ENCODE measurements around the gene GPSM3.
"Not testable (repeated sequence)": the region's sequence is repeated elsewhere in the genome, so short reads cannot be mapped to it uniquely, and the experiment has no call there.

GPSM3 gene

DNA sequence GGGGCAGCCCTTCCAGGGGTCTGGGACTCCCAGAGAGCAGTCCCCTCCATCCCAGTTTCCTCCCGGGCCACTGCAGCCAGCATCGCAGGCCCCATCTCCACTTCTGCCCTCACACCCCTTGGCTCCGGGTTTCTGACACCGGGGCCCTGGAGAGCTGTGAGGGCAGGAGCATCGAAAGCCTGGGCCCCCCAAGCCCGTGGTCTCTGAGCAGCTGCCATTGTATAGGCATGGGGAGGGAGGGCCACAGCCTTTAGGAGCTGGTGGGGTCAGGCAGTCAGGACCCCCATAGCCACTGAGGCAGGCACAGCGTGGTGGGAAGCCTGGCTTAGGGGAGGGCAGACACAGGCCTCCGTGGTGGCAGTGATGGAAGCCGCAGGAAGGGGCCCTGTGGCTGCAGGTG is 9.7 kb upstream of the GPSM3 start:
- DNase-seq (ENCODE audit: low read depth) = no peak

- DNase-seq (ENCODE audit: low read depth) = no peak
Measured at GRCh38 chr6:32200711-32201475, 8.4 kb upstream of the GPSM3 start.

GRCh38 chr6:32198866-32199265 is 6.4 kb upstream of the GPSM3 start:
- DNase-seq (ENCODE audit: low read depth) = no peak

GRCh38 chr6:32198345-32198696 is 5.9 kb upstream of the GPSM3 start:
- DNase-seq (ENCODE audit: low read depth) = no peak

DNA sequence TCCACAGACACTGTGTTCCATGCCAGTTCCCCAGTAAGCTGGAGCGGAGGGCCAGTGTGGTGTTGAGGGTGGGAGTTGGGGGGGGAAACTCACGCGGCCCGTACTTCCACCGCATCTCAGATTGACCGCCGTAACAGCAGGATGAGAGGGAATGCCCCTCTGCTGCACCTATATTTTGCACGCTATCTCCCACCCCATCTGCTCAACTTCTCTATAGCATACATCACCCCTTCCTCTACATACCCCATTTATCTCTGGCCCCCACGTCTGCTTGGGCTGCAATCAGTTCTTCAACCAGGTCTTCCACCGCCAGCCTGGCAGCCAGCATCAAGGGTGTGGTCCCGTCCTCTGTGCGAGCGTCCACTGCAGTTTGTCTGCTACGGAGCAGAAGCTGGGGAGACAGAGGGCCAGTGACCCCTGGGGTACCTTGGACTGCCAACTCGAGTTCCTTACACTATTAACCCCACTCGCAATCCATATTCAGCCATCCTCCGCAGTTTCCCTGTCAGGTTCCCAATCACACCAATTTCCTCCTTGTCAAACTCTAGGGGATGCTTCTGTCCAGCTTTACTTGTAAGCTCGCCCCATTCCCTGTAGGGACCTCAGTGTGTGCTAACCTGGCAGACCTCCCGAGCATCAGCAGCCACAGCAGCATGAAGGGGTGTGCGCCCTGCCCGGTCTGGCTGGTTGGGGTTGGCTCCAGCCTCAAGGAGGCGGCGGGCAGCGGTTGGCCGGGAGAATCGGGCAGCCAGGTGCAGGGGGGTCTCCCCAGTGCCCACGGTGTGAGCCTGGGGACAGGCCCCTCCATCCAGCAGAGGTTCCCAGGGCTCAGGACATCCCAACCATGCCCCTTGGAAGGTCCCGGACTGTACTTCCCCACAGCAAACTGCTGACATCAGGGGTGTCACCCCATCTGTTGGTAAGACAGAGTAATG is 4.5 kb upstream of the GPSM3 start:
- no peak for DNase-seq (ENCODE audit: low read depth)

DNA sequence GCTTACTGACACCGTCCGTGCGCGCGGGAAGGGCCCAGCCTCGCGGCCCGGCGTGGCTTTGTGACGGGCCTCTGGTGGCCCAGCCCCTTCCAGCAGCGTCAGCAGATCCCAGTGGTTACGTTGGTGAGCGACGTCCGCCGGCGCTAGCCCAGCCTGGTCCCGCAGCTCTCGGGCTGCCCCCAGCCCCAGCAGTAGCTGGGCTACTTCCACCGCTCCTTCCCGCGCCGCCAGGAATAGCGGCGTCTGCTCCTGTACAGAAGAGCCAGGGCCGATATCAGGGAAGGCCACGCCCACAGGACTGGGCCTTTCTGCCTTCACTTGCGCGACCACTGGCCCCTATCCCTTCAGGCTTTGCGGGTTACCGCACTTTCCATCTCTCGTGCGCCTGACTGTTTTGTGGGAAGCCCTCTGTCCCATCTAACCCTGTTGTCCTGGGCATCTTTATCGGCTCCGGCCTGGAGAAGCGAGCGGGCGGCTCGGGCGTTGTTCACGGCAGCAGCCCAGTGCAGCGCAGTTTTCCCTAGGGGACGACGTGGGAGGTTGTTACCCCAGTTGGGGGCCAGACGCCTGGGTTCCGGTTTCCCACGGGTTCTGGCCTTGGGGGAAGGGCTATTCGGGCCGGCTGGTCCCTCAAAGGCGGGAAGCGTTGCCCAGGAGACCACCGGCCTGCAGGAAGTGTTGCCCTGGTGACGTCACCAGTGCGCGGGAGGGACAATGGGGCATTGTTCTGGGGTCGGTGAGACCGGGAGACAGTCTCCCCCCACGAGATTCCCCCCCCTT is 3.6 kb upstream of the GPSM3 start:
- DNase-seq (ENCODE audit: low read depth) = peak; percentile 70

DNA sequence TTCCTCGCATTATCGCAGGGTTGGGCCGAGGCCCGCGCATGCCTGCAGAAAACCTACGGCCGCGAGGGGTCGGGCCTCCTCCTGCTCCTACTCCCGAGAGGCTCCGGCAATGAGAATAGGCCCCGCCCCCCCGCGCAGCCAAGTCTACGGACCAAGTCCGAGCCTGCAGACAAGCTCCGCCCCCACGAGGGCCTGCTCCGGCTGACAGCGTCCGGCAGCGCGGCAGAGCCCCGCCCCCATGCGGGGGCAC is 3.1 kb upstream of the GPSM3 start:
- peak; percentile 100 for DNase-seq (ENCODE audit: low read depth)

DNA sequence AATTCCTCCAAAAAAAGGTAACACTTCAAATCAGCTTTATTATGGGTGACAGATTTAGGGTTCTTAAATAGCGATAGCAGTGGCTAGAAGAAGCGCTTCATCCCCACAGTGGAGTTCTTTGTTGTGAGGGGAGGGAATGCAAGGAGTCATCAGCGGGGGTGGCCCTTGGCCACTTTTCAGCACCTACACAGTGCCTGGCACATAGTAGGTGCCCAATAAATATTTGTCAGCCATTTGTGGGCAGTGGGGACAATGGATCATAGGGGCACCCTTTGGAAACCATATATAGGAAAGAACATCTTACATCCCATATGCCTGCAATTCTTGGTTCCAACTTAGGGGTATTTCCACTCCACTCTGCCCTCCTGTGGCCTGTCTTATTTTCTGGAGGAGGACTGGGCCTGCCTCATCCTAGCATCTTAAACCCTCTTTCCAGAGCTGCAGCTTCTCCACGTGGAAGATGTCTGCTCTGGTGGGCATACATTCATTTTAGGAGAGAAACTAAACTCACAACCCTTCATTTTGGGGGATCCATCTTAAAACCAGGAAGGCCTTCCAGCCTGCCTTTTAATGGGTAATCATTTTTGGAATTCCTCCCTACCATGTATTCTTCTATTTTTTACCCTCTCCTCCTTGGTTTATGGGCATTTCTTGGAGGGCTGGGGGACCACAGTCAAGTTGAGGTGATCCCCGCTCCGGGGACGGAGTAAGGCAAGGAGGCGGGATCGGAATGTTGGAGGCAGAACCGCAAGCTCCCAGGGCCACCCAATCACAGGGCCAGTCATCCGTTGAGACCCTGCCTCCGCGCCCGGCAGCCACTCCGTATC is 2.6 kb upstream of the GPSM3 start:
- peak; percentile 55 for DNase-seq (ENCODE audit: low read depth)

DNA sequence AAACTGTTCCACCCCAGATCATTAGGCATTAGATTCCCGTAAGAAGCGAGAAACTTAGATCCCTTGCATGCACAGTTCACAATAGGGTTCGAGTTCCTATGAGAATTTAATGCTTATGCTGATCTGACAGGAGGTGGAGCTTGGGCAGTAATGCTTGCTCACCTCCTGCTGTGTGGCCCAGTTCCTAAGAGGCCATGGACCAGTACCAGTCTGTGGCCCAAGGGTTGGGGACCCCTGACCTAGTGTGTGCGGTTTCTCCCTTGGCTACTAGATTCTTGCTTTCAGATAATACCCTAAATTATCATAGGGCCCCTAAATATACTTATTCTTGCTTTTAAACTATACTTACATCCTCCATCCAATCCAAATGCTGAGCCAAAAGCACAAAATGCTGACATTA is 1.9 kb upstream of the GPSM3 start:
- no peak for DNase-seq (ENCODE audit: low read depth)

GRCh38 chr6:32193096-32193495 is 653 bp upstream of the GPSM3 start:
- not testable (repeated sequence) for DNase-seq (ENCODE audit: low read depth)

- no peak for DNase-seq (ENCODE audit: low read depth)
Measured at GRCh38 chr6:32191696-32192607, 491 bp downstream of the GPSM3 start.

GRCh38 chr6:32190911-32191677 is 1.3 kb downstream of the GPSM3 start:
- no peak for DNase-seq (ENCODE audit: low read depth)

GRCh38 chr6:32190054-32190851 is 2.2 kb downstream of the GPSM3 start, which contains the start of gene PBX2:
PBX2 (minus strand) TSS chr6:32190202; CDS start chr6:32189915, 287 bp downstream.
- DNase-seq (ENCODE audit: low read depth) = peak; percentile 90

DNA sequence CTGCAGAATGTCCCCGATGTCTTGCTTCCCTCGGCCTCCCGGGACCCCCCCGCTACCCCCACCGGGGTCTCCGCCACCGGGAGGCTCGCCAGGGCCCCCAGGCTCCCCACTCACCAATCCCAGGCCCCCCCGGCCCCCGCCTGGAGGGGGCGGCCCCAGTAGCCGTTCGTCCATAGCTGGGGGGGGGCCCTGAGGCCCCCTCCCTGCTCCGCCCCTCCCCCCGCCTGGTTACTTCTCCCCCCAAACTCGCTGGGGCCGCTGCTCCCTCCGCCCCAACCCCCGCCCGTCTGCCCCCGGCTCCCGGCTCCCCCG is 2.7 kb downstream of the GPSM3 start:
- DNase-seq (ENCODE audit: low read depth) = no peak

DNA sequence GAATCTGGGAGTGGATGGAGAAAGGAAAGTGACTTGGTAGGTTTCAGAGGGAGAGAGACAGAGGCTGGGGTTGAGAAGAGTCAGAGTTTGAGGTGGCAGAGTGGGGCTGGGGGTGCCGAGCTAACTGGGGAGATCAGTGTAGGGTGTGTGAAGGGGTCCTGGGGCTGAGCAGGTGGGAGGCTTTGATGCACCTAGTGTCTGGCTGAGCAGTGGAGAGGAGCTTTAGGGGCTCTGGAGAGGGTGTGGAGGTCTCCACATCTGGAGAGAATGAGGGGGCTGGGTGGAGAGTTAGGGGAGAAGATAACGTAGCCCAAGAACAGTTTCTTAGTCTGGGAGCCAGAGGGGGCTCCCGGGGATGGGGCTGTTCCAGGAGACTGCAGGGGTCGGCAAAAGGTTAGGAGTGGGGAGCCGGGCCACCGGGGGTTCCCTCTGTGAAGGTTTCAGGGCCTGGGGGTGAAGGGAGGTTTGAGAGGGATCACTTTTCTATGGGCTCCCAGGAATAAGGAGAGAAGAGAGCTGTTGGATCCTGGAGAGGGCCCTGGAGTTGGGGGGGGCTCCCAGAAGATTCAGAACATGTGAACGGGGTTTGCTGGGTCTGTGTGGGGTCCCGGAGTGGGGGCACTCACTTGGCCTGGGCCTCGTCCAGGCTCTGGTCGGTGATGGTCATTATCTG is 3.2 kb downstream of the GPSM3 start:
- DNase-seq (ENCODE audit: low read depth) = no peak

GRCh38 chr6:32188381-32189068 is 3.9 kb downstream of the GPSM3 start:
- DNase-seq (ENCODE audit: low read depth) = no peak

GRCh38 chr6:32187725-32188380 is 4.6 kb downstream of the GPSM3 start:
- DNase-seq (ENCODE audit: low read depth) = not testable (repeated sequence)

All from fibroblast of the conjunctiva (primary cell).